ENCODE measurements around the gene FAAH2.
"Not testable (repeated sequence)": the region's sequence is repeated elsewhere in the genome, so short reads cannot be mapped to it uniquely, and the experiment has no call there.

Gene FAAH2, protein sequence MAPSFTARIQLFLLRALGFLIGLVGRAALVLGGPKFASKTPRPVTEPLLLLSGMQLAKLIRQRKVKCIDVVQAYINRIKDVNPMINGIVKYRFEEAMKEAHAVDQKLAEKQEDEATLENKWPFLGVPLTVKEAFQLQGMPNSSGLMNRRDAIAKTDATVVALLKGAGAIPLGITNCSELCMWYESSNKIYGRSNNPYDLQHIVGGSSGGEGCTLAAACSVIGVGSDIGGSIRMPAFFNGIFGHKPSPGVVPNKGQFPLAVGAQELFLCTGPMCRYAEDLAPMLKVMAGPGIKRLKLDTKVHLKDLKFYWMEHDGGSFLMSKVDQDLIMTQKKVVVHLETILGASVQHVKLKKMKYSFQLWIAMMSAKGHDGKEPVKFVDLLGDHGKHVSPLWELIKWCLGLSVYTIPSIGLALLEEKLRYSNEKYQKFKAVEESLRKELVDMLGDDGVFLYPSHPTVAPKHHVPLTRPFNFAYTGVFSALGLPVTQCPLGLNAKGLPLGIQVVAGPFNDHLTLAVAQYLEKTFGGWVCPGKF

DNA sequence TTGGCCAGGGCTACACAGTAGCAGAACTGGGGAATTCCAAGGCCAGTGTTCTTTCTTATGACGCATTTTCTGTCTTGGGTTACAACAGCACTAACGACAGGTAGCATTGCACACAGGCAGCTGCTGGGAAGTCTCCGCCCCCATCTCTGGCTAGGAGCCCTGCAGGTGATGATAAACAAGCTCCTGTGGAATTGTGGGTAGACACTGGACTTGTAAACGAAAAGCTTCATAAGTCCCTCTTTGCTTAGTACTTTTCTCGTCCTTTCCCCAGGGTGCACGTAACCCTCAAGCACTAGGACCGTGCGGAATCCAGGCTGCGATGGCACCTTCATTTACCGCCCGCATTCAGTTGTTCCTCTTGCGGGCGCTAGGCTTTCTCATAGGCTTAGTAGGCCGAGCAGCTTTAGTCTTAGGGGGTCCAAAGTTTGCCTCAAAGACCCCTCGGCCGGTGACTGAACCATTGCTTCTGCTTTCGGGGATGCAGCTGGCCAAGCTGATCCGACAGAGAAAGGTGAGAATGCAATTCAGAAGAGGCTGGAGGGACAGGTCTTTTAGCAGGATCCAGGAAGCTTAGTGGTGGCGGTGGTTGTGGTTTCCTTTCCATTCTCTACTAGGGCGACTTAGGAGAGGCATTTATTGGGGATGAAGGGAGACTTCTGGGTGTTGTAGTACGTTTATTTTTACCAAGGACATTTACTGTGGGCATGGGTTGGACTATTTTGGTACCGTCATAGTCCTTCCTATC is at the start of gene FAAH2:
Gene FAAH2 (plus strand): TSS at position 200 of the 745 bp plus-strand sequence. CDS start 120 bp downstream, at position 320.
- peak; percentile 14 to 41 for DNase-seq (ENCODE audit: low read depth in 2 of 2)

GRCh38 chrX:57241967-57242366 is 44.5 kb upstream of the FAAH2 start:
- DNase-seq (ENCODE audit: low read depth in 2 of 2), result no peak

GRCh38 chrX:57251965-57252364 is 34.5 kb upstream of the FAAH2 start:
- DNase-seq (ENCODE audit: low read depth in 2 of 2), result no peak

GRCh38 chrX:57265126-57265525 is 21.4 kb upstream of the FAAH2 start:
- DNase-seq (ENCODE audit: low read depth in 2 of 2), result no peak

DNA sequence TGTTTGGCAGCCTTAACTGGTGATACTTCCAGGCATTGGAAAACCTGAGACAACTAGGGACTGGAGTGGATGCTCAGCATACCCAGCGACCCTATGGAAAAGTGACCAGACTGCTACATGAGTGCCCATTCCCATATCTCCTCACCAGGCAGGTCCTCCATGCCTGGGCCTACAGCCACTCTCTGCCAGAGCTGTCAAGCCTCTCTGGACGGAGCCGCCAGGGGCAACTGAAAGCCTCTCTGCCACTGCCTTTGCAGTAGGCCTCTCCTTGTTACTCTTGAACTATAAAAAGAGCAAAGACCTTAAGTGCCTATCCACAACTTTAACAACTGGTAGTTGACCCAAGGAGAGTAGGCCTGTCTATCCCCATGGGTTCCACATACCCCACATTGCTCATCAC is 20.2 kb upstream of the FAAH2 start:
- DNase-seq (ENCODE audit: low read depth in 2 of 2), result no peak

- no peak for DNase-seq (ENCODE audit: low read depth in 2 of 2)
Observed at GRCh38 chrX:57266871-57267270, 19.6 kb upstream of the FAAH2 start.

DNA sequence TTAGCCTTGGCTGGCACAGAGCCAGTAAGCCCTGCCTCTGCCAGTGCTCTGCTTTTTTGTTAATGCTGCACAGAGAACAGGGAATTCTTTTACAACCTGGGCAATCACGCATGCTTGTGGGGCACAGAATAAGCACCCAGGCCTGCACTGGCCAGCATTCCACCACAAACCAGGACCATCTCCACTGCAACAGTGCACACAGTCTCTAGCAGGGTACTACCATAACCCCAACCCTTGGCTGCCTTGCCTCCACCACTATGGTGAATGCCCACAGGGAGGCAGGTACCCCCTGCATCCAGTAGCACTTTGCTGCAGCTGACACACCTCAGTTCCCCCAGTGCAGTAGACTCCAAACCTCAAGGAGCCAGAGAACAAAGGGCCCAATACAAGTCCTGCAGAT is 19.2 kb upstream of the FAAH2 start:
- DNase-seq (ENCODE audit: low read depth in 2 of 2), result no peak

GRCh38 chrX:57270980-57271379 is 15.5 kb upstream of the FAAH2 start:
- no peak for DNase-seq (ENCODE audit: low read depth in 2 of 2)

DNA sequence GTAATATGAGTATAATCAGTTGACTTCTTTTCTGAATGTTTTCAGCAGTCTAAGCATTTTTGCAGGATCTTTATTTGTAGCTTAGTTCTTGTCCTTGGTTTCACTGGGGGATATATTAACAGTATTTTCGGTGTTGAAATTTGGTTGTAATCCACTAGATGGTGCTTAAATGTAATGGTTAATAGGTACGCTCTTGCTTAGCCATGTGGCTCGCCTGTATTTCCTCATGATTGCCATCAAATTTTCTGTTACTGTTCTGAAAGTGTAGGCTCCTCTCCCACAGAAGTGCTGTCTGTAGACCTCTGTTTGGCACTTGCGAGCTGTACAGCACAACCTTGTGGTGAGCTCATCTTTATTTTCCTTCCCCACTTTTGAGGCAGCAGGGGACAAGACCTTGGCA is 3.9 kb upstream of the FAAH2 start:
- DNase-seq (ENCODE audit: low read depth in 2 of 2), result no peak

DNA sequence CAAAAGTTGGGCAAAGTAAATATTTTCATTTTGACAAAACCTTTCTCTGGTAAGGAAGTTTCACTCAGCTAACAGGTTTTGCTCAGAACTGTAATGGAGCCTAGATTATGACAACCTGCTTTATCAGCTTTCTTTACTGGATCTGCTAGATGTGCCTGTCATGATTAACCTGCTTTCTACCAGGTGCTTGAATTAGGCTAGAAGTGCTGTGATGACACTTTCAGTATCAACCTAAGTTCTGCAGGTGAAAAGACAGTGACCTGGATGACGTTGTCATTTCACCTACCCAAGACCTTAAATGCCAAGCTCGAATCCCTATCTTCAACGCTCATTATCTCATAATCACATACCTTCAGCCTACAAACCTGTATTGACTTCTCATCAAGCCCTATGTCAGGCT is 1.5 kb upstream of the FAAH2 start:
- DNase-seq (ENCODE audit: low read depth in 2 of 2), result no peak

GRCh38 chrX:57289089-57289488 is 2.6 kb downstream of the FAAH2 start:
- DNase-seq (ENCODE audit: low read depth in 2 of 2), result no peak

DNA sequence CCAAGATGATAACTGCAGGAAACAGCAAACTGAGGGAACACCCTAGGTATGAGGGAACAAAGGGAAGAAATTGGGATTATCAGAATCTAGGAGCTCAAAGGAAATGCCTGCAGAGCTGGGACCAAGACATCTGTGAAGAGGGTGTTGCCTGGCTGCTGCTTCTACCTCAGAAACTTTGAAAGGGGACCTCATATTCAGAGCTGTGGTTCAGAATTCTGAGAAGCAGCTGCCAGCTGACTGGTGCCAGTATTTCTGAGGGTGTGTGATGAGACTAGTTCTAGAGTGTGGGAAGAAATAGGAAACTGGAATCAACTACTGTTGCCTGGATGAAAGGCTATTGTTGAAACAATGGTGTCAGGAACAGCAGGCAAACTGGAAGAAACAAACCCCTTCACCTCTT is 8.5 kb downstream of the FAAH2 start:
- no peak for DNase-seq (ENCODE audit: low read depth in 2 of 2)

GRCh38 chrX:57295679-57296078 is 9.2 kb downstream of the FAAH2 start:
- DNase-seq (ENCODE audit: low read depth in 2 of 2), result not testable (repeated sequence)

GRCh38 chrX:57313583-57314215 is 27.2 kb downstream of the FAAH2 start:
- no peak for DNase-seq (ENCODE audit: low read depth in 2 of 2)

GRCh38 chrX:57329008-57329407 is 42.5 kb downstream of the FAAH2 start:
- DNase-seq (ENCODE audit: low read depth in 2 of 2), result no peak

DNA sequence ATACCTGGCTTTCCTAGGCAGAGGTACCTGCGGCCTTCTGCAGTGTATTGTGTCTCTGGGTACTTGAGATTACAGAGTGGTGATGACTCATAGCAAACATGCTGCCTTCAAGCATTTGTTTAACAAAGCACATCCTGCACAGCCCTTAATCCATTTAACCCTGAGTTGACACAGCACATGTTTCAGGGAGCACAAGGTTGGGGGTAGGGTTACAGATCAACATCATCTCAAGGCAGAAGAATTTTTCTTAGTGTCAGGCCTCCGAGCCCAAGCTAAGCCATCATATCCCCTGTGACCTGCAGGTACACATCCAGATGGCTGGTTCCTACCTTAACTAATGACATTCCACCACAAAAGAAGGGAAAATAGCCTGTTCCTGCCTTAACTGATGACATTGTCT is 49.3 kb downstream of the FAAH2 start:
- not testable (repeated sequence) for DNase-seq (ENCODE audit: low read depth in 2 of 2)

DNA sequence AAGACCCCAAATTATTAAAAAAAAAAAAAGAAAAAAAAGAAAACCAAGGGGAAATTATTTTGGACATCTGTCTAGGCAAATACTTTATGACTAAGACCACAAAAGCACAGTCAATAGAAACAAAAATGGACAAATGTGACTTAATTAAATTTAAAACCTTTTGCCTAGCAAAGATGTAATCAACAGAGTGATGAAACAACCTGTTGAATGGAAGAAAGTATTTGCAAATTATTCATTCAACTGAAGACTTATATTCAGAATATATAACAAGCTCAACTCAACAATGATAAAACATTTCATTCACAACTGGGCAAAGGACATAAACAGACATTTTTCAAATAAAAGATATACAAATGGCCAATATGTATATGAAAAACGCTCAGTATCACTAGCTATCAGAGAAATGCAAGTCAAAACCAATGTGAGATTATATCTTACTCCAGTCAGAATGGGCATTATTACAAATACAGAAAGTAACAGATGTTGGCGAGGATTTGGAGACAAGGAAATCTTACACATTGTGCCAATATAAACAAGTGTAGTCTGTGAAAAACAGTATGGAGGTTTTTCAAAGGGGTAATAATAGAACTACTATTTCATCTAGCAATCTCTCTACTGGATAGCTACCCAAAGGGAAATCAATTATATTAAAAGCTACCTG is 67.1 kb downstream of the FAAH2 start:
- DNase-seq (ENCODE audit: low read depth in 2 of 2), result no peak

DNA sequence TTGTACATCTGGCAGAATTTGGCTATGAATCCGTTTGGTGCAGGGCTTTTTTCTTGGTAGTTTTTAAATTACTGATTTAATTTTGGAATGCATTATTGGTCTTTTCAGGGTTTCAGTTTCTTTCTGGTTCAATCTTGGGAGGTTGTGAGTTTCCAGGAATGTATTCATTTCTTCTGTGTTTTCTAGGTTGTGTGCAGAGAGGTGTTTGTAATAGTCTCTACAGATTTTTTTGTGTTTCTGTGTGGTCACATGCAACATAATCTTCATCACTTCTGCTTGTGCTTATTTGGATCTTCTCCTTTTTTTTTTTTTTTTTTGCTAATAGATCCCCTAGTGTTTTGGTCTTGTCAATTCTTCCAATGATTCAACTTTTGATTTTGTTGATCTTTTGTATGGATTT is 77.6 kb downstream of the FAAH2 start:
- no peak for DNase-seq (ENCODE audit: low read depth in 2 of 2)

DNA sequence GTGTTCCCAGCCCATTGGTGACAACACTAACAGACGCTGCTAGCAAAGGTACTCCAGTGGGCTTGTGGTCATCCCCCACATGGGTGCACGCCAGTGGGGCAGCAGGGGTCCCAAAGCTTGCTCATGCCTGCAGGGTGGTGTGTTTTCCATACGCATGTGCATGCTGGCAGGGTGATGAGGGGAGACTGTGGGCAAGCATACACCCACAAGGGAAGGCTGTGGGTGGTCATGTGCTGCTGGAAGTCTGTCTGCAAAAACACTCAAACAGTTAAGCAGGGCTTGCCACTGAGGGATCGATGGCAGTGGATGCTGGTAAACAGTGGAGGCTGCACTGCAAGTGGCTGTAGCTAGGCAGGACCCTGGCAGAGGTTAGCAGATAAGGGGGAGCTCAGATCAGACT is 79.9 kb downstream of the FAAH2 start:
- no peak for DNase-seq (ENCODE audit: low read depth in 2 of 2)

DNA sequence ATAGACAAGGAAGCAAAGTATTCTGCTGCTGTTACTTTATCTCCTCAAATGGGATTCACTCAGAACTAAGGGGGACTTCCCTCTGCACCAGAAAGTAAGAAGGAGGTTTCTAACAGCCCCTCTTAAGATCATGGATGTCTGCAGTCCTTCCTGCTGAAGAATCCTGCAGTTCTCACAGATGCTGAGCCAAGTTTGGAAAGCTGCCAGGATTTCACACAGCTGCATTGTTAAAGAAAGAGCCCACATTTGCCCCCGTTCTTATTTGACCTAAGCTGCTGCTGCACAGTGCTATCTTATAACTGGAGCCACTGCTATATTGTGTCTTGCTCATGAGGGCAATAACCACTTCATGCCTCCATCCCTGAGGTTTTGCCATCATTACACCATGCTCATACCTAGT is 81.1 kb downstream of the FAAH2 start:
- DNase-seq (ENCODE audit: low read depth in 2 of 2), result no peak

- DNase-seq (ENCODE audit: low read depth in 2 of 2), result no peak
Observed at GRCh38 chrX:57368158-57368557, 81.7 kb downstream of the FAAH2 start.

DNA sequence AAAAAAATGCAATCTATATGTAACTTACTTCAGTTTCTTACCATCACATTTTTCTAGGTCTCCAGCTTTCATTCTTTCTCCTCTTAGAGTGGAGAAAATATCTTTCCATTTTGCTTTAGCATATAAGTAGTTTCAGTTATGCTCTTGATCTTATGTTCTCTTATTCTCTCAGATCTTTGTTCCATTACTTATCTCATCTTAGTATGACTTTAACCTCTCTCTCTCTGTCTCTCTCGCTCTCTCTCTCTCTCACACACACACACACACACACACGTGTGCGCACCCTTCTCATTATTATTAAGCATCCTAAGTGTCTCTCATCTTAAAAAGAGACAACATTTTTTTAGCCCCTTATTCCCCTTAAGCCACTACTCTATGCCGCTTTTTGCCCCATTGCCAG is 92.8 kb downstream of the FAAH2 start:
- DNase-seq (ENCODE audit: low read depth in 2 of 2), result no peak
